GM23338 (cell line): ENCODE measurements around the gene RBCK1.

Experiments used
- CREB1 ChIP-seq: fragments of 250-450 bp; sonication (Bioruptor Pico); IDR thresholded peaks from 2 replicates; pipeline ENCODE4 v1.5.0; 2020; ENCODE audit warnings: low read depth, mild to moderate bottlenecking, moderate library complexity
- ETS1 ChIP-seq: IDR thresholded peaks from 2 replicates; pipeline ENCODE4 v1.6.1; 2016; ENCODE audit warnings: antibody characterized with exemption
- EZH2 ChIP-seq: fragments of 200-600 bp; sonication (generic); IDR thresholded peaks from one replicate; pipeline ENCODE4 v1.8.0; 2017; ENCODE audit warnings: antibody characterized with exemption, mild to moderate bottlenecking, low read depth; ENCODE audit not compliant: unreplicated experiment
- EZH2phosphoT487 ChIP-seq: fragments of 200-600 bp; sonication (generic); IDR thresholded peaks from one replicate; pipeline ENCODE4 v1.8.1; 2018; ENCODE audit warnings: antibody characterized with exemption; ENCODE audit not compliant: unreplicated experiment
- JUNB ChIP-seq: IDR thresholded peaks from one replicate; pipeline ENCODE4 v1.6.1; 2016; ENCODE audit warnings: antibody characterized with exemption; ENCODE audit not compliant: unreplicated experiment
- NANOG ChIP-seq: IDR thresholded peaks from 2 replicates; pipeline ENCODE4 v1.6.1; 2016; ENCODE audit warnings: antibody characterized with exemption, borderline replicate concordance
- POLR2AphosphoS5 ChIP-seq: IDR thresholded peaks from 2 replicates; pipeline ENCODE4 v1.6.1; 2016; ENCODE audit warnings: antibody characterized with exemption, low read depth
- REST ChIP-seq: IDR thresholded peaks from one replicate; pipeline ENCODE4 v1.6.1; 2018; ENCODE audit warnings: antibody characterized with exemption; ENCODE audit not compliant: unreplicated experiment
- ZNF114 ChIP-seq: fragments of 250-450 bp; sonication (Bioruptor Pico); IDR thresholded peaks from 2 replicates; pipeline ENCODE4 v1.5.0; 2020; ENCODE audit warnings: mild to moderate bottlenecking, moderate library complexity
- TF ChIP-seq, protein P1 (sequence below), 2 experiments: fragments of 200-600 bp in 1 of 2; sonication (generic) in 1 of 2; conservative IDR thresholded peaks; 2 replicates each; pipeline versions ENCODE4 v1.5.1 to v1.6.1; 2016 to 2017; ENCODE audit warnings: antibody characterized with exemption in 2 of 2, low read depth in 2 of 2, mild to moderate bottlenecking in 2 of 2, moderate library complexity in 1 of 2
- TF ChIP-seq, protein P2 (sequence below): fragments of 250-450 bp; sonication (Bioruptor Pico); IDR thresholded peaks from 2 replicates; pipeline ENCODE4 v1.5.0; 2020; ENCODE audit warnings: mild to moderate bottlenecking, moderate library complexity

- TF ChIP-seq, protein P1, sequence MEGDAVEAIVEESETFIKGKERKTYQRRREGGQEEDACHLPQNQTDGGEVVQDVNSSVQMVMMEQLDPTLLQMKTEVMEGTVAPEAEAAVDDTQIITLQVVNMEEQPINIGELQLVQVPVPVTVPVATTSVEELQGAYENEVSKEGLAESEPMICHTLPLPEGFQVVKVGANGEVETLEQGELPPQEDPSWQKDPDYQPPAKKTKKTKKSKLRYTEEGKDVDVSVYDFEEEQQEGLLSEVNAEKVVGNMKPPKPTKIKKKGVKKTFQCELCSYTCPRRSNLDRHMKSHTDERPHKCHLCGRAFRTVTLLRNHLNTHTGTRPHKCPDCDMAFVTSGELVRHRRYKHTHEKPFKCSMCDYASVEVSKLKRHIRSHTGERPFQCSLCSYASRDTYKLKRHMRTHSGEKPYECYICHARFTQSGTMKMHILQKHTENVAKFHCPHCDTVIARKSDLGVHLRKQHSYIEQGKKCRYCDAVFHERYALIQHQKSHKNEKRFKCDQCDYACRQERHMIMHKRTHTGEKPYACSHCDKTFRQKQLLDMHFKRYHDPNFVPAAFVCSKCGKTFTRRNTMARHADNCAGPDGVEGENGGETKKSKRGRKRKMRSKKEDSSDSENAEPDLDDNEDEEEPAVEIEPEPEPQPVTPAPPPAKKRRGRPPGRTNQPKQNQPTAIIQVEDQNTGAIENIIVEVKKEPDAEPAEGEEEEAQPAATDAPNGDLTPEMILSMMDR (conservative IDR thresholded peaks at IDR 0.05; ENCODE audit: low read depth in 2 of 2): no peak
- TF ChIP-seq POLR2AphosphoS5 (no peak), EZH2phosphoT487 (no peak), CREB1 (CRISPR knock-in tag) (no peak), REST (no peak), NANOG (no peak), ZNF114 (CRISPR knock-in tag) (no peak), EZH2 (no peak), JUNB (no peak), ETS1 (no peak)
- TF ChIP-seq, protein P2, sequence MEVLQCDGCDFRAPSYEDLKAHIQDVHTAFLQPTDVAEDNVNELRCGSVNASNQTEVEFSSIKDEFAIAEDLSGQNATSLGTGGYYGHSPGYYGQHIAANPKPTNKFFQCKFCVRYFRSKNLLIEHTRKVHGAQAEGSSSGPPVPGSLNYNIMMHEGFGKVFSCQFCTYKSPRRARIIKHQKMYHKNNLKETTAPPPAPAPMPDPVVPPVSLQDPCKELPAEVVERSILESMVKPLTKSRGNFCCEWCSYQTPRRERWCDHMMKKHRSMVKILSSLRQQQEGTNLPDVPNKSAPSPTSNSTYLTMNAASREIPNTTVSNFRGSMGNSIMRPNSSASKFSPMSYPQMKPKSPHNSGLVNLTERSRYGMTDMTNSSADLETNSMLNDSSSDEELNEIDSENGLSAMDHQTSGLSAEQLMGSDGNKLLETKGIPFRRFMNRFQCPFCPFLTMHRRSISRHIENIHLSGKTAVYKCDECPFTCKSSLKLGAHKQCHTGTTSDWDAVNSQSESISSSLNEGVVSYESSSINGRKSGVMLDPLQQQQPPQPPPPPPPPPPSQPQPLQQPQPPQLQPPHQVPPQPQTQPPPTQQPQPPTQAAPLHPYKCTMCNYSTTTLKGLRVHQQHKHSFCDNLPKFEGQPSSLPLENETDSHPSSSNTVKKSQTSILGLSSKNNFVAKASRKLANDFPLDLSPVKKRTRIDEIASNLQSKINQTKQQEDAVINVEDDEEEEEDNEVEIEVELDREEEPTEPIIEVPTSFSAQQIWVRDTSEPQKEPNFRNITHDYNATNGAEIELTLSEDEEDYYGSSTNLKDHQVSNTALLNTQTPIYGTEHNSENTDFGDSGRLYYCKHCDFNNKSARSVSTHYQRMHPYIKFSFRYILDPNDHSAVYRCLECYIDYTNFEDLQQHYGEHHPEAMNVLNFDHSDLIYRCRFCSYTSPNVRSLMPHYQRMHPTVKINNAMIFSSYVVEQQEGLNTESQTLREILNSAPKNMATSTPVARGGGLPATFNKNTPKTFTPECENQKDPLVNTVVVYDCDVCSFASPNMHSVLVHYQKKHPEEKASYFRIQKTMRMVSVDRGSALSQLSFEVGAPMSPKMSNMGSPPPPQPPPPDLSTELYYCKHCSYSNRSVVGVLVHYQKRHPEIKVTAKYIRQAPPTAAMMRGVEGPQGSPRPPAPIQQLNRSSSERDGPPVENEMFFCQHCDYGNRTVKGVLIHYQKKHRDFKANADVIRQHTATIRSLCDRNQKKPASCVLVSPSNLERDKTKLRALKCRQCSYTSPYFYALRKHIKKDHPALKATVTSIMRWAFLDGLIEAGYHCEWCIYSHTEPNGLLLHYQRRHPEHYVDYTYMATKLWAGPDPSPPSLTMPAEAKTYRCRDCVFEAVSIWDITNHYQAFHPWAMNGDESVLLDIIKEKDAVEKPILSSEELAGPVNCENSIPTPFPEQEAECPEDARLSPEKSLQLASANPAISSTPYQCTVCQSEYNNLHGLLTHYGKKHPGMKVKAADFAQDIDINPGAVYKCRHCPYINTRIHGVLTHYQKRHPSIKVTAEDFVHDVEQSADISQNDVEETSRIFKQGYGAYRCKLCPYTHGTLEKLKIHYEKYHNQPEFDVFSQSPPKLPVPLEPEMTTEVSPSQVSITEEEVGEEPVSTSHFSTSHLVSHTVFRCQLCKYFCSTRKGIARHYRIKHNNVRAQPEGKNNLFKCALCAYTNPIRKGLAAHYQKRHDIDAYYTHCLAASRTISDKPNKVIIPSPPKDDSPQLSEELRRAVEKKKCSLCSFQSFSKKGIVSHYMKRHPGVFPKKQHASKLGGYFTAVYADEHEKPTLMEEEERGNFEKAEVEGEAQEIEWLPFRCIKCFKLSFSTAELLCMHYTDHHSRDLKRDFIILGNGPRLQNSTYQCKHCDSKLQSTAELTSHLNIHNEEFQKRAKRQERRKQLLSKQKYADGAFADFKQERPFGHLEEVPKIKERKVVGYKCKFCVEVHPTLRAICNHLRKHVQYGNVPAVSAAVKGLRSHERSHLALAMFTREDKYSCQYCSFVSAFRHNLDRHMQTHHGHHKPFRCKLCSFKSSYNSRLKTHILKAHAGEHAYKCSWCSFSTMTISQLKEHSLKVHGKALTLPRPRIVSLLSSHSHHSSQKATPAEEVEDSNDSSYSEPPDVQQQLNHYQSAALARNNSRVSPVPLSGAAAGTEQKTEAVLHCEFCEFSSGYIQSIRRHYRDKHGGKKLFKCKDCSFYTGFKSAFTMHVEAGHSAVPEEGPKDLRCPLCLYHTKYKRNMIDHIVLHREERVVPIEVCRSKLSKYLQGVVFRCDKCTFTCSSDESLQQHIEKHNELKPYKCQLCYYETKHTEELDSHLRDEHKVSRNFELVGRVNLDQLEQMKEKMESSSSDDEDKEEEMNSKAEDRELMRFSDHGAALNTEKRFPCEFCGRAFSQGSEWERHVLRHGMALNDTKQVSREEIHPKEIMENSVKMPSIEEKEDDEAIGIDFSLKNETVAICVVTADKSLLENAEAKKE (CRISPR knock-in tag): no peak
Measured at GRCh38 chr20:409697-410559, 1.8 kb downstream of the RBCK1 start.
